ENCODE data around the gene KCTD8.
A peak's percentile ranks its signal among the peaks of the same experiment; 100 is the strongest.

The KCTD8 gene

DNA sequence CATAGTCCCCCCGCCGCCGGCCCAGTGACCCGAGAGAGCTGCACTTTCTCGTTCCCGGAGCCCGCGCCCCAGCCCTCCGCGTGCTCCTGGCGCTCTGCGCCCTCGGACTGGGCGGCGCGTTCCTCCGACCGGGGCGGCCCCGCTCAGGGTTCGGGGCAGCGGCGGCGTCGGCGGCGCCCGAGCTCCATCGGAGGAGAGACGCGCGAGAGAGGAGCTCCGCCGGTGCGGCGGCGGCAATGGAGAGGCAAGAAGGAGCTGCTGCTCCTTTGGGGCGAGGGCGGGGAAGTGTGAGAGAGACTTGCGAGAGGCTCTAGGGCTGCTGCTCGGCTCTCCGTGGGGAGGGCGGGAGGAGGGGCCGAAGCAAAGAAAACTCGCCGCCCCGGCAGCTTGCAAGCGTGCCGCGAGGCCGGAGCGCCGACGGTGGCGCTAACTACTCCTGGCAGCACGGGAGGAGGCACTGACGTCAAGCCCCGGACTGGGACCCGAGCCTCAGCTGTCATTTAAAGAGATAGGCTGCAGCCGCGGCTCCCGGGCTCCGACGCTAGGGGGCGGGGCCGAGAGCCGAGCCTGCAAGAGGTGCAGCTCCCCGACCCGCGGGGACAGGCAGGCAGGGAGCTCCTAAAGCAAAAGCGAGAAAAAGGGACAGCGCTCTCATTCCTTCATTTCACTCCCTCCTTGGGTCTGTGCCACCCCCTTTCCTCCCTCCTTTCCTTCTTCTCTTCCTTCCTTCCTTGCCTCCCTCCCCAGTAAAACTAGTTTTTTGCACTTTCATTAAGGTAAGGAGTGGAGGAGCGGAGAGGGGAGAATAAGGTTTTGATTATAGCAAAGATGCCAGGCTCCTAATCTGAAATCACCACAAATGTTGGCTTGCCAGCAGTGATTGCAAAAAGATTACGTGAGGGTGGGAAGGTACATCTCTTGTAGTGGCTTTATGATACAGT is at the start of gene KCTD8:
TSS of gene KCTD8 (minus strand) at position 289 of the 941 bp plus-strand sequence.
- DNase-seq (ENCODE audit: low read depth in 3 of 3) = peak in 2 of 3 experiments; percentile 51 to 70

GRCh38 chr4:44494810-44495701 is 46.4 kb upstream of the KCTD8 start:
- no peak for DNase-seq (ENCODE audit: low read depth in 3 of 3)

DNA sequence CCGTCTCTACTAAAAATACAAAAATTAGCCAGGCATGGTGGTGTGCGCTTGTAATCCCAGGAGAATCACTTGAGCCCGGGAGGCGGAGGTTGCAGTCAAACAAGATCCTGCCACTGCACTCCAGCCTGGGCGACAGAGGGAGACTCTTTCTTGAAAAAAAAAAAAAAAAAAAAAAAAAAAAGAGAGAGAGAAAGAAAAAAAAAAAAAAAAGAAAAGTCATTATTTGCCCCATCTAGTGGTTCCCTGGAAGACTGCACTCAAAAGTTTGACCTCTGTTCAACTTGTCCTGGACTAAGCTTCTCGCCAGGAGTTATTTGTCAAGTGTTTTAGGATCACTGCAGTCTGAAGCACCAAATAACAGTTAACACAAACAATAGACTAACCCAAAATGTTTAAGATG is 45.3 kb upstream of the KCTD8 start:
- DNase-seq (ENCODE audit: low read depth in 3 of 3) = no peak

- no peak for DNase-seq (ENCODE audit: low read depth in 3 of 3)
Observed at GRCh38 chr4:44487341-44487740, 38.7 kb upstream of the KCTD8 start.

GRCh38 chr4:44479731-44480130 is 31.1 kb upstream of the KCTD8 start:
- no peak for DNase-seq (ENCODE audit: low read depth in 3 of 3)

- no peak for DNase-seq (ENCODE audit: low read depth in 3 of 3)
Observed at GRCh38 chr4:44462259-44462658, 13.7 kb upstream of the KCTD8 start.

DNA sequence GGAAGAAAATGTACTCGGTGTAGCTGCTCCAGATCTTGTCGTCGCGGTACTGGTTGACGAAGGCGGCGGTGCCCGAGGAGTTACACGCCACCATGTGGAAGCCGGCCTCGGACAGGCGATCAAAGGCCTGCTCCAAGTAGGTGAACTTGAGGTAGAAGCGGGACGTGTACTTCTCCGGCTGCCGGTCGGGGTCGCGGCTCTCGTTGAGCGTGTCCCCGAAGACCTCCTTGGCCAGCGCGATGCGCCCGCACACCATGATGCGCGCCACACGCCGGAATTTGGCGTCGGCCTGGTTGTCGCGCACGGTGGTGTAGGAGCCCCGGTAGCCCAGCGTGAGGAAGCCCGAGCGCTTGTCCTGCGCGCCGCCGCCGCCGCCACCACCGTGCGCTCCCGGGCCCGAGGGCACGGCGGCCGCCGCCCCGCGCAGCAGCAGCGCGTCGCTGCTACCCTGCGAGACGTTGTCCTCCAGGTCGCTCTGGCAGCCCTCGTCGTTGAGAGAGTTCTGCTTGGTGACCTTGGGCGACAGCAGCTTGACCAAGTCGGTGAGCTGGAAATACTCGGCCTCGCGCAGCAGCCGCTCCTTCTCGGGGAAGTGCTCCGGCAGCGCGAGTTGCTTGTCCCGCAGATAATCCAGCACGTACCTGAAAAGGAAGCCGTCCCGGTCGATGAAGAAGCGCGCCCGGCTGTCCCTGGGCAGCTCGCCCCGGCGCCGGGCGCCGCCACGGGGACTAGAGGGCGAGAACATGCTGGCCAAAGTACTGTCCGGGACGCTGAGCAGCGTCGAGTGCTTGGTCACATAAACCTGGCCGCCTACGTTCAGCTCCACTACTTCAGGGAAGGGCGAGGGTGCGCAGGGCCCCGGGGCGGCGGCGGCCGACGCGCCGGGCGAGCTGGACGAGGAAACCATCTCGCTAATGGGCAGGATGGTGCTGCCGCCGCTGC is 775 bp downstream of the KCTD8 start:
- DNase-seq (ENCODE audit: low read depth in 3 of 3) = peak in 1 of 3 experiments; percentile 2

- DNase-seq (ENCODE audit: low read depth in 3 of 3) = no peak
Observed at GRCh38 chr4:44446801-44447562, 1.6 kb downstream of the KCTD8 start.

GRCh38 chr4:44446191-44446590 is 2.4 kb downstream of the KCTD8 start:
- no peak for DNase-seq (ENCODE audit: low read depth in 3 of 3)

DNA sequence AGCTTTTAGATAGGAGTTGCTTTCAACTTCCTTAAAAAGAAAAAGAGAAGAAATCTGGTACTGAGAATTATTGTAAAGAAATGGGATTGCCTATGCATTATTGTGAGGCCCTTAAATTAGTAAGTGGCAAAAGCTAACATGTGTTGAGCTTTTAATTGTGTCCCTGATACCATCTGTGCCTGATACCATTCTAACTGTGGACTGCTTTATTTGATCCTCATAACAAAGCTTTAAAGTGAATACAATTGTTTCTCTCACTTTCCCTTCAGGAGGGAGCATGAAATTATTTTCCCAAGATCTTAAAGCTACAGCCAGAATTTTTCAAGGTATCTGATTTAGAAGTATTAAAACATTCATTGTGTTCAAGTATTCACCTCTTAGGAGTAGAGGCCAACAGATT is 9.9 kb downstream of the KCTD8 start:
- DNase-seq (ENCODE audit: low read depth in 3 of 3) = no peak

GRCh38 chr4:44434247-44434646 is 14.4 kb downstream of the KCTD8 start:
- DNase-seq (ENCODE audit: low read depth in 3 of 3) = no peak

DNA sequence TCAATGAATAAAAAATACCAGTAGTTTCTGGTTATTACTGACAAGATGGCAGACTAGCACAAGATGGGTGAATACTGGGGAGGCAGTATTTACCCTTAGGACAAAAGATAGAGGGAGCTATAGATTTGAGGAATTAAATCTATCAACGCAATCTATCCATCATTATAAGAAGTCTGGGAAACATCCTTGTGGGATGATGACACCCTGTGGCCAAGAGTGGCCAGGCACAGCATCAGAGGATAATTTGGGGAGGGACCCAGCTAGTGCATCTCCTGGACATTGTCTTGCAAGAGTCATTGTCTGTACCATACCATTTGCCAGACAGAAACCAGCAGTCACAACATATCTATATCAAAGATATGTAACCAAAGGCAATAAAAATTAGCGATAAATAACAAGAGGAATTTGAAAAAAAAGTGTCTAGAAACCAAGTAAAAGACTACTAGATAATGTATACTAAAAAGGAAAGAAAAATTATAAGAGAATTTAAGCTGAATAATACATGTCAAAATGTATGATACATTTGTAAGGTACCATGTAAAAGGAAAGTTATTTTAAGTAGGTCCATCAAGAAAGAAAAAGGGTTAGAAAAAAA is 22.9 kb downstream of the KCTD8 start:
- DNase-seq (ENCODE audit: low read depth in 3 of 3) = no peak

- DNase-seq (ENCODE audit: low read depth in 3 of 3) = no peak
Observed at GRCh38 chr4:44422912-44423311, 25.7 kb downstream of the KCTD8 start.

DNA sequence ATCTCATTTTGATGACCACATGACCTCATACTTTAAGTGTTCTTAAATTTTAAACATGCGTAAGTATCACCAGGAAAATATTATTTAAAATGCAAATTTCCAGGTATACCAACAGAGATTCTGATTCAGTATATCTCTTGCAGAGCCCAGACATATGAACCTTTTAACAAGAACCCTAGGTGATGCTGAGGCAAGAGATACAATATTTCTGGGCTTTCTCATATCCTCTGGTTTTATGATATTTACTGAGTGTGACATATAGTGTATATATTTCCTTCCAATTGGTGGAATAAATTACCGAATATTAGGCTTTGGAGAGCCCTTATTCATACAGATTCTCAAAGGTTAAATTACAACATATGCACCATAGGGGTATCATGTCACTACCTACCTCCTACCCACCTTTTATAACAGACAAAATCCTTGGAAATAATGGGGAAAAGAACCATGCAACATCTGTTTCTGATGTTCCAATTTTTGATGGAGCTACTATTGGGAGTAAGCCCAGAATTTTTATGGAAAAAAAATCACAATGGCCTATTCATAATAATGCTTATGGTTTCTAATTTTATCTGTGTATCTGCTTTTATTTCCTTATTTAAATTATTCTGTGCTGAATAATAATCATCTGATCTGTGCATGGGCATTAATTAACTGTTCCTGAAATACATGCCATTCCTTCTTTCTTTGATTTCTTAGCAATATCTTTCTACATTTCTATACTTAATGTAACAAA is 27.1 kb downstream of the KCTD8 start:
- no peak for DNase-seq (ENCODE audit: low read depth in 3 of 3)

DNA sequence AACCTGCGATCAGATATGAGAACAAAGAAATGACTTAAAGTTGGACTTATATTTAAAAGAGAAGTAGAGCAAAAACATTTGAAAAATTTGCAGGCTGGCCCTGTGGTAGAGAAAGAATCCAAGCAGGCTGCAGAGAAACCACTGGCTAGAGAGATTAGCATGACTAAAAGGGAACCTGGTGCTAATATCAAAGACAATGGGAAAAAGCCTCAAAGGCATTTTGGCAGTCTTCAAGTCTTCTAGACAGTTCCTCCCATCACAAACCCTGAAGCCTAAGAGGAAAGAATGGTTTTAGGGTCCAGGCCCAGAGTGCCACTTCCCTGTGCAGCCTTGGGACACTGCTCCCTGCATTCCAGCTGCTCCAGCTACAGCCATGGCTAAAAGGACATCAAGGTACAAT is 33.4 kb downstream of the KCTD8 start:
- DNase-seq (ENCODE audit: low read depth in 3 of 3) = no peak

- DNase-seq (ENCODE audit: low read depth in 3 of 3) = no peak
Observed at GRCh38 chr4:44368413-44369167, 80.0 kb downstream of the KCTD8 start.

GRCh38 chr4:44354172-44354571 is 94.4 kb downstream of the KCTD8 start:
- DNase-seq (ENCODE audit: low read depth in 3 of 3) = no peak

DNA sequence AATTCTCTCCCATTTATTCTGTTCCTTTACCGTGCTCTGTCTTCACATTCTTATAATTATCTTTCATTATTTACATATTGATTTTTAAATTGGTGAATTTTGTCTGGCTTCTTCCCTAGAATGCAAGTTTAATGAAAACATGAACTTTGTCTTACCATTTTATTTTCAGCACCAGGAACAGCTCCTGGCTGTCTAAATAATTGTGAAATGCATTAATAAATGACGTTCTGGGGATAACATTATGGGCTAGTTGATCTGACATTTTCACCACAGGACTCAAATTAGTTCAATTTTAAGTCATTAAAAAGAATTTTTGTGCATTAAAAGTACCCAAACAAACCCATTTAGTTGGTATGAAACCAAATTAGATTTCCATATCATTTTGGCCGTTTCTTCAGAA is 97.5 kb downstream of the KCTD8 start:
- DNase-seq (ENCODE audit: low read depth in 3 of 3) = no peak

DNA sequence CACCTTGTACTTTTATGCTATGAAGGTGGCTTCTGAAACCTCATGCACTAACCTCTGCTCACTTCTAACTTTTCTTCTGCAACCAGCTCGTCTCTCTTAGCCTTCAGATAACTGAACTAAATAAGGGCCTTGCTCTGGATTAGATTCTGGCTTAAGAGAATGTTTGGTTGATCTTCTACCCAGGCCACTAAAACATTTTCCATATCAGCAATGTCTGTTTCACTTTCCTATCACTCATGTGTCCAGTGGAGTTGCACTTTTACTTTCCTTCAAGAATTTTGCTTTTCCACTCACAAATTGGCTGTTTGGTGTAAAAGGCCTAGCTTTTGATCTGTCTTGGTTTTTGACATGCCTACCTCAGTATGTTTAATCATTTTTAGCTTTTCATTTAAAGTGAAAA is 105.8 kb downstream of the KCTD8 start:
- no peak for DNase-seq (ENCODE audit: low read depth in 3 of 3)

All from stimulated activated CD4-positive, alpha-beta T cell treated with anti-CD3 and anti-CD28 coated beads, TNF-alpha, amount 100 ng/mL, for 24 hours (primary cell).